Pancreas (tissue), 10 donors: ENCODE results near the gene GRID1. TPM values are rescaled to one million over a fixed set of nuclear protein-coding genes. Genes with fewer than 3 reads are reported as not detected.

Experiments used
- ATAC-seq, 4 donors: fragments of 200-7000 bp; cut with Tn5 transposase; one replicate each; pipeline versions ENCODE4 v1.8.0 to v1.9.1; 2020; ENCODE audit warnings: mild to moderate bottlenecking in 4 of 4, moderate library complexity in 4 of 4
- DNase-seq, 6 donors: peaks; one replicate each; pipeline ENCODE4 v3.0.0-alpha.2; 2020
- FAIRE-seq: peaks from 2 replicates; lab custom pipeline; 2012; peaks lifted over from hg19 to GRCh38; lab: Jason Lieb, UNC
- H3K27ac ChIP-seq, 4 donors: fragments of 200-600 bp; sonication (generic); 1 replicate in 3 of 4; 2 replicates in 1 of 4; pipeline versions ENCODE4 v1.5.0 to v1.8.0; 2020
- H3K27me3 ChIP-seq, 4 donors: fragments of 200-600 bp; one replicate each; pipeline ENCODE4 v1.8.0; 2021
- H3K36me3 ChIP-seq, 3 donors: fragments of 200-600 bp; sonication (generic) in 1 of 3; one replicate each; pipeline versions ENCODE4 v1.5.0 to v1.8.0; 2020 to 2021
- H3K4me1 ChIP-seq, 3 donors: fragments of 200-600 bp; one replicate each; pipeline ENCODE4 v1.8.0; 2021
- H3K4me3 ChIP-seq, 4 donors: fragments of 200-600 bp; sonication (generic) in 2 of 4; one replicate each; pipeline versions ENCODE4 v1.5.0 to v1.8.0; 2020 to 2021
- H3K9me3 ChIP-seq, 4 donors: fragments of 200-600 bp; one replicate each; pipeline ENCODE4 v1.8.0; 2021
- CTCF ChIP-seq, 4 donors: fragments of 200-600 bp; sonication (generic) in 3 of 4; IDR thresholded peaks; one replicate each; pipeline versions ENCODE4 v1.5.0 to v1.8.0; 2021; ENCODE audit warnings: antibody characterized with exemption in 4 of 4
- WGBS, 2 donors: extraction: QIAGEN DNeasy Blood & Tissue Kit; methylation state at CpG; one replicate each; pipeline ENCODE4 v1.1.7; 2013; 5-methylcytosine and 5-hydroxymethylcytosine counted together
- intact Hi-C, 3 donors: fragments of 100-400 bp; cut with DNase I; formaldehyde crosslinking; loops; one replicate each; pipeline versions ENCODE4 v1.11.1 to v1.14.2; 2022
- polyA plus RNA-seq, 2 donors: library from polyadenylated mRNA; stranded (reverse); fragments of 200-250 nt; gene quantifications; one replicate each; pipeline ENCODE4 v1.2.3, GENCODE V29; 2013
- total RNA-seq, 6 donors: library from RNA; stranded (reverse); fragmentation: NEBNext Ultra II Directional in 4 of 6; extraction: Animal tissue kit (Norgen Biotek cat#: 25700) in 4 of 6; gene quantifications; one replicate each; pipeline versions ENCODE4 v1.2.1 to v1.2.4, GENCODE V29; 2021 to 2023
- donor health status: healthy with polysubstance abuse.
- donor health status: DM: no; HTN: no; CAD: no; lungs with moderate emphysema.
- donor health status: DM: no; HTN: no; CAD: no.
- donor health status: control.
- donor health status: control.
- donor health status: Bipolar disorder and iron deficiency.
- donor health status: DM: yes; HTN: yes; CAD: no.
- donor health status: DM: no; HTN: no; CAD: no.
- donor health status: DM: no; HTN: no; CAD: no.
- donor health status: DM: yes; HTN: yes; CAD: no.

Gene GRID1
- total and polyA plus RNA-seq, 8 donors, result 0.05 to 1.5 (median 0.91) TPM

- no peak for DNase-seq
- Histone ChIP-seq H3K36me3 (no peaks in the 10 kb centered on the region), H3K27me3 (no peaks in the 10 kb centered on the region), H3K4me3 (no peak overlapping the region), H3K4me1 (no peaks in the 10 kb centered on the region), H3K27ac (no peak overlapping the region), H3K9me3 (no peaks in the 10 kb centered on the region)
- TF ChIP-seq CTCF (IDR thresholded peaks at IDR 0.05), result no peak
- WGBS, 2 donors, result 77 to 81% methylated on average over 6 of the region's 6 CpGs
- ATAC-seq, result no peak
- intact Hi-C loops, result no loop called here
- FAIRE-seq, result no peak
These were observed 718.3 kb downstream of the GRID1 start for GRCh38 chr10:85648279-85648754.

GRCh38 chr10:85647741-85648140, 718.9 kb downstream of the GRID1 start:
- no peak overlapping the region for H3K27ac ChIP-seq
- no peaks in the 10 kb centered on the region for H3K27me3 ChIP-seq
- no peaks in the 10 kb centered on the region for H3K9me3 ChIP-seq
- TF ChIP-seq CTCF (IDR thresholded peaks at IDR 0.05), result no peak
- intact Hi-C loops, result no loop called here
- ATAC-seq, result no peak
- no peak overlapping the region for H3K4me3 ChIP-seq
- no peaks in the 10 kb centered on the region for H3K36me3 ChIP-seq
- FAIRE-seq, result no peak
- WGBS, 2 donors, result 84 to 88% methylated on average over 5 of the region's 5 CpGs
- peaks cover 0 to 1% (median 0%) of the 10 kb centered on the region in 3 donors for H3K4me1 ChIP-seq
- DNase-seq, result no peak

GRCh38 chr10:85645926-85646711, 720.5 kb downstream of the GRID1 start:
- Histone ChIP-seq H3K36me3 (no peaks in the 10 kb centered on the region), H3K4me3 (no peak overlapping the region), H3K4me1 (peaks cover 0 to 5% (median 0%) of the 10 kb centered on the region in 3 donors), H3K27ac (no peak overlapping the region), H3K27me3 (no peaks in the 10 kb centered on the region), H3K9me3 (no peaks in the 10 kb centered on the region)
- intact Hi-C loops, result no loop called here
- no peak for TF ChIP-seq CTCF (IDR thresholded peaks at IDR 0.05)
- ATAC-seq (no peak), FAIRE-seq (no peak), DNase-seq (no peak)
- 75 to 85% methylated on average over 7 of the region's 7 CpGs for WGBS, 2 donors

GRCh38 chr10:85645053-85645452, 721.5 kb downstream of the GRID1 start:
- DNase-seq, result no peak
- Histone ChIP-seq H3K4me1 (peaks cover 0 to 5% (median 0%) of the 10 kb centered on the region in 3 donors), H3K27ac (no peak overlapping the region), H3K27me3 (no peaks in the 10 kb centered on the region), H3K4me3 (no peak overlapping the region), H3K9me3 (no peaks in the 10 kb centered on the region), H3K36me3 (no peaks in the 10 kb centered on the region)
- no peak for TF ChIP-seq CTCF (IDR thresholded peaks at IDR 0.05)
- ATAC-seq, result no peak
- FAIRE-seq, result no peak
- intact Hi-C loops, result no loop called here
- 69 to 73% methylated on average over 3 of the region's 3 CpGs for WGBS, 2 donors
